Dedifferentiated amniotic fluid mesenchymal stem cell (primary cell): Measurements from ENCODE around the gene TOB1.
A peak's percentile ranks its signal among the peaks of the same experiment; 100 is the strongest.
"Not testable (repeated sequence)": the region's sequence is repeated elsewhere in the genome, so short reads cannot be mapped to it uniquely, and the experiment has no call there.

Source experiments
- DNase-seq: peaks from one replicate; pipeline ENCODE4 v3.0.0-alpha.2; 2016; ENCODE audit errors: extremely low spot score

Gene TOB1

DNA sequence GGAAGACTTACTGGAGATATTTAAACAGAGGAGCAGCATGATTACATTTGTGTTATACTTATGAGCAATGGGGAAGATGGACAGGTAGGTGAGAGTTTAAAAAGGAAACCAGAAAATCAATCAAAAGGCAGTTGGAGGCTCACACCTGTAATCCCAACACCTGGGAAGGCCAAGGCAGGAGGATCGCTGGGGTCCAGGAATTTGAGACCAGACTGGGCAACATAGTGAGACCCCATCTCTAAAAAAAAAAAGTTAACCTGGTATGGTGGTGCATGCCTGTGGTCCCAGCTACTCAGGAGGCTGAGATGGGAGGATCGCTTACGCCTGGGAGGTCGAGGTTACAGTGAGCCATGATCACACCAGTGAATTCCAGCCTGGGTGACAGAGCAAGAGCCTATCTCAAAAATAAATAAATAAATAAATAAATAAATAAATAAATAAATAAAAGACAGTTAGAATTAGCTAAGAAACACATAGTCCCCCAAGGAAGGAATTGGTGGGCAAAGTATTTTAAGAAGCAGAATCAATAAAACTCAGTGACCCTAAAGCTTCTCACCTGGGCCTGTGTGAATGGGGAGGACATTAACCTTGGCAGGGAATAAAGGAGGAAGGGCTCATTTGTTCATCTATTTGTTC is 32.3 kb upstream of the TOB1 start:
- no peak for DNase-seq

- DNase-seq = not testable (repeated sequence)
Measured at GRCh38 chr17:50894513-50894912, 28.4 kb upstream of the TOB1 start.

DNA sequence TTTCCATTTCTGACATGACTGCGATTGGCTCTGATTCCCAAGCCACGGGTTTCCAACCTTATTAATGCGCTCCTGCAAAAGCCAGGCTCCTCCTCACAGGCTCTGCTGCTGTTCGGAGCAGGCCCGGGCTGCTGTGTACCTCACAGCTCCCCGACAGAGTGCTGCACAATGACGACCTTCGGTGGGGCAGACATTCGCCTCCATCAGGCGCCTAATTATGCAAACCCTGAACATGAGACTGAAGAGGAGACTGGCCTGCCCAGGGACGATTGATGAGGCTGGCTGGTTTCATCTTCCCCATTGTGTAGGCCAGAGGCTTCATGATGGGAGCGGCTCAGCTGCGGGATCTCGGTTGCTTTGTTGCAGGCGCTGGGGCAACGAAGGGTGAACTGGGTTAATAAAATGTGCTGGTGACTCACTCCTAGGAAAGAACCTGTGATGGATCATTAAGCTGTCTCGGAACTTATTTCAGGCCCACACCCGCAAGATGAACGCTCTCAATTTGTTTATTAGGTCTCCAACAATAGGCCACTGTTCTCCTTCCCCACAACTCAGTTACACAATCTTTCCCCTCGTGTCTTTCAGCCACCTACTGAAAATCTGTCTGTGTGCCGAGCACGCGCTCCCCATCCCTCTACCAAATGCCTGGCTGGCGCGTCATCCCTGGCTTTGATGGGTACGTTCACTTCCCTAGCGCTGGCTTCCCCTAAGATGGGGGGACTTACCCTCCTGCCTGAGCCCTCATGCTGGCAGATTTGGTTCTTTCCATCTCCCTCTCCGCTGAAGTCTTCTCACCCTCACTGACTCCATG is 27.2 kb upstream of the TOB1 start:
- DNase-seq = no peak

DNA sequence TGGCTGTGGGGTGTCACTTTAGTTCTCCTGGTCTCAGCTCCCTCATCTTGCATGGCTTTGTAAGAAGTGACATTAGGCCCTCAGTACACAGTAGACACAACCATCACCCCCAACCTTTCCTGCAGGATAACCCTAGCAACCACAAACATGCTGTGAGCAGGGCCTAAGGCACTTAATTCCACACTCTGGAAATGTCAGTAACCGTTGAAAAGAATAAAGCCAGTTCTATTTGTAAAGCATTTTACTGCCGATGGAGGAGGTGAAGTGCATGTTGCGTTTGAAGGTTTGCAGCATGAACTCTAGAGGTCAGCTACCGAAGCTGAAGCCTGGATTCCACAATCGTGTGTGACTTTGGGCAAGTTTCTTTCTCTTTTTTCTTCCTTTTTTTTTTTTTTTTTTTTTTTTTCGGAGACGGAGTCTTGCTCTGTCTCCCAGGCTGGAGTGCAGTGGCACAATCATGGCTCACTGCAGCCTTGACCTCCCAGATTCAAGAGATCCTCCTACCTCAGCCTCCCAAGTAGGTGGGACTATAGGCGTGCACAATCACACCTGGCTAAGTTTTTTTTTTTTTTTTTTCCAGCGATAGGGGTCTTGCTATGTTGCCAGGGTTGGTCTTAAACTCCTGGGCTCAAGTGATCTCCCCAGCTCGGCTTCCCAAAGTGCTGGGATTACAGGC is 26.1 kb upstream of the TOB1 start:
- no peak for DNase-seq

DNA sequence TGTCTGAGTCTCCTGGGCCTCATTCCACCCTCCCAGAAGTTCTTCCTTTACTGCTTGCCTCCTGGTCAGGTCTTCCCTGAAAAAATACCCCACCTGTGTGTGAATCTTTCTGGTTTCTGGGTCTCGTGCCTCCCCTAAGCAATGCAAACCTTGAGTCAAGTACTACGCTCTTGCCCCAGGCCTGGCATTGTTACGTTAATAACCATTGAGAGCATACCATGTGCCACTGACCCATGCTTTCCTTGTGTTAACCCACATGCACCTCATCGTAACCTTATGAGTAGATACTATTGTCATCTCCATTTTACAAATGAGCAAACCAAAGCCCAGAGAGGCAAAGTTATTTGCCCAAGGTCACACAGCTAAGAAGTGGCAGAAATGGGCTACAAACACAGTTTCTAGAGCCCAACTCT is 25.4 kb upstream of the TOB1 start:
- no peak for DNase-seq

- DNase-seq = no peak
Measured at GRCh38 chr17:50890675-50891516, 24.7 kb upstream of the TOB1 start.

GRCh38 chr17:50889528-50890118 is 23.5 kb upstream of the TOB1 start:
- DNase-seq = no peak

DNA sequence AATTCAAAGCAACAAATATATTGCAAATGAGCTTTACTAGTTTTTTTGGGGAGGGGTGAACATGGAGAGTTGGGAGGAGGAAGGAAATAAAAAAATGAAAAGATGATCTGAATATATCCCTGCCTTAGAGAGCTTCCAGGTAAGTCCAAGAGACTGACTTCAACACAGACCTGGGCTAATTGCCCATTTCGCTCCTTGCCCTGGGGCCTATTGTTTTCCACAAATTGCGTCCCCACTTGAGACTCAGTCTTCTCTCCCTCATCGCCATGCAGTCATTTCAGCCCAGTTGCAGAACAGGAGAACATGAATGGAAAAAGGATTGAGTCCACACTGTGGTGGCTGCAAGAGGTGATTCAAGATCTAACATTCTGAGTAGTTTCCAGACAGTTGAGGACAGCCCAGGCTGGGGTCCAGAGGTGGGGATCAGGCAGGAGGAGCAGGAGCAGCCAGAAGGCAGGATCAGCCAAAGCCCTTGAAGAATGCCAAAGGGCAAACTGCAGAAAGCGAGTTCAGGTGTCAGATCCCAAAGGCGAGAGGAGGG is 21.6 kb upstream of the TOB1 start:
- DNase-seq = no peak

- no peak for DNase-seq
Measured at GRCh38 chr17:50884439-50885311, 18.5 kb upstream of the TOB1 start.

DNA sequence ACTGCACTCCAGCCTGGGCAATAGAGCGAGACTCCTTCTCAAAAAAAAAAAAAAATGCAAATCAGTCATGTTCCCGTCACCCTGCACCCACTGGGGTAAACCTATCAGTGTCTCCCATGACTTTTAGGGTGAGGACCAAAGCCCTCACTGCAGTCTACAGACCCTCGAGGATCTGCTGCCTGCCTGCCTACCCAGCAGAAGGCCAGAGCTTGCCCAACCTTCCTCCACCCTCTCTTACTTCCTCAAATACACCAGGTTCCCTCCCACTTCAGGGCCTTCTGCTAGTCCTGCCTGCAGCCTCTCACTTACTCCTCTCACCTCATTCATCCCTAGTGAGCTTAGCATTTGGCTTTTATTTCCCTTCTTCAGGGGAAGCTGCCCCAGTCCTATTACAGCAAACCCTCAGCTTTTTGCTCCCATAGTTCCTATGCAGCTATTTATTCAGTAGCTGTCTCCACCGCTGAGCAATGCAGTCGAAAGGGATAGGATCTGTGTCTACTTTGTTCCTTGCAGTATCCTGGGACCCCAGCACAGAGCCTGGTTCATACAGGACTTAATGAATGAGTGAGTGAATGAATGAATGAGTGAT is 17.8 kb upstream of the TOB1 start:
- DNase-seq = no peak

GRCh38 chr17:50882851-50883250 is 16.7 kb upstream of the TOB1 start:
- DNase-seq = peak; percentile 49

DNA sequence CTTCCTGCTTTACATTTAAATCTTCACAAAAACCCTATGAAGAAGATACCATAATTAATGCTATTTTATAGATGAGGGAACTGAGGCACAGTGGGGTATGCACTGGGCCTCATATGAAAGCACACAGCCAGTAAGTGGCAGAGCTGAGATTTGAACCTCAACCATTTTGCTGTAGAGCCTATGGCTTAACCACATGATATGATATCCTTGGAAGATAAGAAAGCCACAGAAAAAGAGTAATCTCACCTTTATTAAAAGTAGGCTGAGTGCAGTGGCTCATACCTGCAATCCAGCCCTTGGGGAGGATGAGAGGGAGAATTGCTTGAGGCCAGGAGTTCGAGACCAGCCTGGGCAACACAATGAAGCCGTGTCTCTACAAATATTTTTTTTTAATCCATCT is 15.0 kb upstream of the TOB1 start:
- DNase-seq = no peak

- DNase-seq = no peak
Measured at GRCh38 chr17:50879086-50879485, 12.9 kb upstream of the TOB1 start.

- DNase-seq = no peak
Measured at GRCh38 chr17:50877838-50878237, 11.7 kb upstream of the TOB1 start.

GRCh38 chr17:50877042-50877441 is 10.9 kb upstream of the TOB1 start:
- DNase-seq = not testable (repeated sequence)

DNA sequence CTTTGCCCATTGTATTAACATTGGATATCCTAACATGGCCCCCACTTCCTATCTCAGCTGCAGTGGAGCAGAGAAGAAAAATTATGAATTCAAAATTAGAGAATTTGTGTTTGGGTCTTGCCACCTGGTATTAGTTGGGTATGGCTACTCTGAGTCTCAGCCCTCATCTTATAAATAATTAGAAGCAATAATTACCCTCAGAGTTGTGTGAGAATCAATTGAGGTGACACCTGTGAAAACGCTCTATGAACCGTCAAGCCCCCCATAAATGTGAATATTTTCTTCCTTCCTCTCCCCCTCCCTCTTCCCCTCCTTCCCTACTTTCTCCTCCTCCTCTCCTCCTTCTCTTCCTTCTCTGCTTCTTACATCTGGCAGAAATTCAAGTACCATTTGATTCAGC is 8.9 kb upstream of the TOB1 start:
- DNase-seq = no peak

DNA sequence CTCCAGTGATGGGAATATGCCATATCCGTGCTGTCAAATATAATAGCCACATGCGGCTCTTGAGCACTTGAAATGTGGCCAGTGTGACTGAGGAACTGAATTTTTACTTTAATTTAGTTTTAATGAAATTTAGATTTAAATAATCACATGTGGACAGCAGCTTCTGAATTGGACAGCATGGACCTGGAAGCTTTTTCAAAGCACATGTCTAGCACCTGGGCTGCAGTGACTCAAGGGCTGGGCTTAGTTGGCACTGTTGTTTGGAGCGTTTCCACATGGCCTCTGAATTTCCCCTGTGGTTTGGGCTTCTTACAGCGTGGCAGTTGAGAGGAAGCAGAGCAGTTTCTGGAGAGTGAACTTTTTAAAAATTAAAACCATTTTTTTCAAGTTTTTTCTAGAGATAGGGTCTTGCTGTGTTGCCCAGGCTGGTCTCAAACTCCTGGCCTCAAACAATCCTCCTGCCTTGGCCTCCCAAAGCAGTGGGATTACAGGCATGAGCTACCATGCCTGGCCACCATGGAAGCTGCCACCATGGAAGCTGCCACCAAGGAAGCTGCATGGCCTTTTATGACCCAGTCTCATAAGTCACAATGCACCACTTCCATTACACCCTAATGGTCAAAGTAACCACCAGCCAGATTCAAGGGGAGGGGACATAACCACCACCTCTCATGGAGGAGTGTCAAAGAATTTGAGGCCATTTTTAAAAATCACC is 6.7 kb upstream of the TOB1 start:
- no peak for DNase-seq

DNA sequence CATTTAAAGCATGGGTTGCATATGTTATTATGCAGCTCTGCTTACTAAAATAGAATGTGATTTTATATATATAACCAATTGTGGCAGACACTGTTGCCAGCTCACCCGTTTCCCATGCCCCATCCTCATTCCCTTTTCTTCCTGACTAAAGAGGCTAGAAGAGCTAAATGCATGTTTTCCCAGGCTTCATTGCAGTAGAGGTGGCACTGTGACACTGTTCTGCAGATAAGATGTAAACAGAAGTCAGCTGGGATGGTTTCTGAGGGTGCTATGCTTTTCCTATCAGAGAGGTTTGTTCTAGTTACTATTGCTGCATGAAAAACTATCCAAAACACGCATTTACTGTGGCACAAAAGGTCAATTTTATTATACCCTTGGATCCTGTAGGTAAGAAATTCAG is 5.7 kb upstream of the TOB1 start:
- no peak for DNase-seq

GRCh38 chr17:50871364-50871763 is 5.2 kb upstream of the TOB1 start:
- no peak for DNase-seq
